ENCODE measurements around the gene GBGT1. TPM values are rescaled to one million over a fixed set of nuclear protein-coding genes. Genes with fewer than 3 reads are reported as not detected.

GBGT1 gene
- total and polyA plus RNA-seq, 2 of the 4 experiments (the other 2 are of a cell fraction) = 1.8 to 3.2 TPM

- no peaks in the 10 kb centered on the region for H3K9me3 ChIP-seq (ENCODE audit: control insufficient read depth, insufficient read depth, low read length)
- no peaks in the 10 kb centered on the region for H3K27me3 ChIP-seq (ENCODE audit: control insufficient read depth, insufficient read depth, low read length)
- no peak overlapping the region for H3K4me3 ChIP-seq (ENCODE audit: insufficient read depth, low read depth, low read length)
- H4K5ac ChIP-seq (ENCODE audit: low read depth, low read length) = no peak overlapping the region
- POLR2A ChIA-PET (ENCODE audit: unreplicated experiment) = no interaction called here
- no peak overlapping the region for H4K91ac ChIP-seq (ENCODE audit: insufficient read depth, low read depth, low read length)
- no peak overlapping the region for H2BK20ac ChIP-seq (ENCODE audit: low read depth, low read length)
- no peak overlapping the region for H2AK5ac ChIP-seq (ENCODE audit: low read depth, low read length)
- no peak overlapping the region for H3K18ac ChIP-seq (ENCODE audit: low read depth, low read length)
- no peaks in the 10 kb centered on the region for H3K4me1 ChIP-seq (ENCODE audit: control insufficient read depth, insufficient read depth, low read length)
- no peak overlapping the region for H3K27ac ChIP-seq (ENCODE audit: insufficient read depth, low read length)
- ATAC-seq (ENCODE audit: low read depth) (no peak), DNase-seq (no peak)
- no peak overlapping the region for H3K56ac ChIP-seq (ENCODE audit: extremely low read depth, insufficient read depth, low read length)
- peaks cover 72% of the 10 kb centered on the region for H3K36me3 ChIP-seq (ENCODE audit: control insufficient read depth, insufficient read depth, low read length)
- no peak overlapping the region for H3K4me2 ChIP-seq (ENCODE audit: low read depth, low read length)
- dilution Hi-C loops (cut with HindIII; ENCODE audit: low sequenced_read_pairs, unreplicated experiment) = no loop called here
- BruUV-seq (replicated peaks) = no TSS peak
- no peak overlapping the region for H3K9ac ChIP-seq (ENCODE audit: low read depth, low read length)
- CTCF ChIA-PET = interaction anchor here (0.8 to 1.1 kb wide), 2 partner anchors 40 to 43 kb away, joined by 3 read pairs; no protein-coding TSS in a partner anchor
- H2AK9ac ChIP-seq (replicated peaks; ENCODE audit: low read depth, low read length, poor library complexity) = no peak overlapping the region
- no peak for TF ChIP-seq RAD21 (IDR thresholded peaks at IDR 0.05; ENCODE audit: low read length)
- TF ChIP-seq RFX5 (IDR thresholded peaks at IDR 0.05; ENCODE audit: low read depth, low read length) = no peak
- TF ChIP-seq BHLHE40 (IDR thresholded peaks at IDR 0.05; ENCODE audit: low read depth, low read length) = no peak
- no peak for TF ChIP-seq POLR2A (IDR thresholded peaks at IDR 0.05; ENCODE audit: low read depth, low read length)
- no peak for TF ChIP-seq ELK1 (IDR thresholded peaks at IDR 0.05; ENCODE audit: borderline replicate concordance, low read depth, low read length)
- TF ChIP-seq CEBPB (IDR thresholded peaks at IDR 0.05; ENCODE audit: low read depth, low read length) = no peak
- no peak for TF ChIP-seq MAFK (IDR thresholded peaks at IDR 0.05; ENCODE audit: low read depth, low read length)
- no peak for TF ChIP-seq CTCF (conservative IDR thresholded peaks at IDR 0.05; ENCODE audit: low read depth, low read length)
- TF ChIP-seq MXI1 (IDR thresholded peaks at IDR 0.05; ENCODE audit: borderline replicate concordance, low read depth, low read length) = no peak
- TF ChIP-seq CHD1 (IDR thresholded peaks at IDR 0.05; ENCODE audit: low read depth, low read length) = no peak
- TF ChIP-seq, protein P1, sequence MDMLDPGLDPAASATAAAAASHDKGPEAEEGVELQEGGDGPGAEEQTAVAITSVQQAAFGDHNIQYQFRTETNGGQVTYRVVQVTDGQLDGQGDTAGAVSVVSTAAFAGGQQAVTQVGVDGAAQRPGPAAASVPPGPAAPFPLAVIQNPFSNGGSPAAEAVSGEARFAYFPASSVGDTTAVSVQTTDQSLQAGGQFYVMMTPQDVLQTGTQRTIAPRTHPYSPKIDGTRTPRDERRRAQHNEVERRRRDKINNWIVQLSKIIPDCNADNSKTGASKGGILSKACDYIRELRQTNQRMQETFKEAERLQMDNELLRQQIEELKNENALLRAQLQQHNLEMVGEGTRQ (IDR thresholded peaks at IDR 0.05; ENCODE audit: low read depth, low read length) = no peak
- TF ChIP-seq RCOR1 (IDR thresholded peaks at IDR 0.05; ENCODE audit: insufficient replicate concordance, low read length) = no peak
- no peak overlapping the region for H2BK120ac ChIP-seq (ENCODE audit: low read depth, low read length)
- no peak overlapping the region for H2BK15ac ChIP-seq (ENCODE audit: low read depth, low read length)
- in situ Hi-C loops (cut with MboI; ENCODE audit: low sequenced_read_pairs) = no loop called here
- no peak overlapping the region for H2AFZ ChIP-seq (replicated peaks; ENCODE audit: low read length, poor library complexity)
- intact Hi-C loops (cut with micrococcal nuclease) = loop anchor here (1.0 to 2.0 kb wide), 2 partner anchors 40 to 77 kb away; no protein-coding TSS in a partner anchor
- H2BK5ac ChIP-seq (ENCODE audit: low read depth, low read length, poor library complexity, severe bottlenecking) = no peak overlapping the region
- no peak overlapping the region for H3K23ac ChIP-seq (ENCODE audit: low read depth, low read length)
- 40% methylated on average over 1 of the region's 12 CpGs; no CpG with 5 or more reads in 1 of the 2 experiments for WGBS, 2 experiments (ENCODE audit: extremely low coverage in 2 of 2, insufficient read length in 1 of 2)
- H4K20me1 ChIP-seq (ENCODE audit: insufficient read depth, low read length) = peaks cover 7% of the 10 kb centered on the region; the same call in 1 of the 2 replicates
- H3K4ac ChIP-seq (ENCODE audit: low read depth, low read length) = no peak overlapping the region
- H3K79me1 ChIP-seq (ENCODE audit: low read depth in 1 of 2, low read length in 2 of 2) = no peaks in the 10 kb centered on the region; a peak in 1 of 4 replicates
- no peak overlapping the region for H4K8ac ChIP-seq (ENCODE audit: low read depth in 2 of 2, low read length in 2 of 2)
- no peaks in the 10 kb centered on the region for H3K9me1 ChIP-seq (ENCODE audit: insufficient read depth, low read length)
- H3K14ac ChIP-seq (replicated peaks; ENCODE audit: low read depth, low read length) = no peak overlapping the region
Measured at GRCh38 chr9:133103987-133104505, 59.7 kb downstream of the GBGT1 start.
